Mesendoderm (in vitro differentiated cells): ENCODE results near the gene IMPACT.

ENCODE experiments used
- DNase-seq: peaks from one replicate; pipeline ENCODE4 v3.0.0; 2013
- H2AK5ac ChIP-seq: 2 replicates; pipeline ENCODE4 v1.6.1; 2013; ENCODE audit warnings: low read length, inconsistent platforms
- H2BK120ac ChIP-seq: 2 replicates; pipeline ENCODE4 v1.6.1; 2013; ENCODE audit warnings: low read depth, mild to moderate bottlenecking, low read length, moderate library complexity, mixed read lengths
- H2BK15ac ChIP-seq: replicated peaks from 2 replicates; pipeline ENCODE4 v1.6.1; 2013; ENCODE audit warnings: low read depth, mild to moderate bottlenecking, moderate library complexity
- H2BK5ac ChIP-seq: 2 replicates; pipeline ENCODE4 v1.6.1; 2013; ENCODE audit warnings: low read length, inconsistent platforms
- H3K18ac ChIP-seq: 2 replicates; pipeline ENCODE4 v1.6.1; 2013; ENCODE audit warnings: mild to moderate bottlenecking, low read length, mixed read lengths
- H3K23ac ChIP-seq: one replicate; pipeline ENCODE4 v1.6.1; 2013; ENCODE audit warnings: low read length
- H3K27ac ChIP-seq: 2 replicates; pipeline ENCODE4 v1.5.1; 2013; ENCODE audit warnings: low read depth, mild to moderate bottlenecking, inconsistent platforms, low read length, moderate library complexity
- H3K27me3 ChIP-seq: 2 replicates; pipeline ENCODE4 v1.6.1; 2013; ENCODE audit warnings: low read length, control low read depth, mild to moderate bottlenecking, inconsistent platforms; ENCODE audit not compliant: insufficient read depth, poor library complexity
- H3K36me3 ChIP-seq: 2 replicates; pipeline ENCODE4 v1.6.1; 2013; ENCODE audit warnings: low read length, inconsistent platforms; ENCODE audit not compliant: control insufficient read depth, insufficient read depth
- H3K4ac ChIP-seq: one replicate; pipeline ENCODE4 v1.6.1; 2013; ENCODE audit warnings: low read depth, mild to moderate bottlenecking, low read length, moderate library complexity
- H3K4me1 ChIP-seq: 2 replicates; pipeline ENCODE4 v1.6.1; 2013; ENCODE audit warnings: low read depth, low read length, inconsistent platforms; ENCODE audit not compliant: control insufficient read depth
- H3K4me2 ChIP-seq: 2 replicates; pipeline ENCODE4 v1.6.1; 2013; ENCODE audit warnings: low read length
- H3K4me3 ChIP-seq: 2 replicates; pipeline ENCODE4 v1.5.1; 2013; ENCODE audit warnings: mild to moderate bottlenecking, low read length
- H3K56ac ChIP-seq: one replicate; pipeline ENCODE4 v1.6.1; 2013; ENCODE audit warnings: low read length
- H3K79me1 ChIP-seq: 2 replicates; pipeline ENCODE4 v1.6.1; 2013; ENCODE audit warnings: low read length, inconsistent platforms
- H3K79me2 ChIP-seq: 2 replicates; pipeline ENCODE4 v1.6.1; 2013; ENCODE audit warnings: mild to moderate bottlenecking, low read length; ENCODE audit not compliant: control insufficient read depth, insufficient read depth
- H3K9ac ChIP-seq: 2 replicates; pipeline ENCODE4 v1.6.1; 2013; ENCODE audit warnings: low read length, inconsistent platforms
- H4K5ac ChIP-seq: one replicate; pipeline ENCODE4 v1.6.1; 2013; ENCODE audit warnings: low read length
- H4K8ac ChIP-seq: one replicate; pipeline ENCODE4 v1.6.1; 2013; ENCODE audit warnings: low read depth, mild to moderate bottlenecking, control low read depth, low read length, moderate library complexity
- WGBS: extraction: QIAGEN DNeasy Blood & Tissue Kit; methylation state at CpG from one replicate; pipeline ENCODE4 v1.1.7; 2013; ENCODE audit warnings: low lambda C conversion rate, missing lambda C conversion rate; ENCODE audit not compliant: insufficient coverage; ENCODE audit errors: extremely low coverage; 5-methylcytosine and 5-hydroxymethylcytosine counted together

Gene IMPACT

GRCh38 chr18:24413148-24413547, 13.3 kb upstream of the IMPACT start:
- Histone ChIP-seq H3K4me1 (no peaks in the 10 kb centered on the region), H3K56ac (no peak overlapping the region), H2BK120ac (no peak overlapping the region), H3K4me2 (no peak overlapping the region), H3K23ac (no peak overlapping the region), H2AK5ac (no peak overlapping the region), H2BK15ac (no peak overlapping the region), H3K9ac (no peak overlapping the region), H3K4me3 (no peak overlapping the region), H3K27me3 (no peaks in the 10 kb centered on the region), H4K8ac (no peak overlapping the region), H3K79me1 (no peaks in the 10 kb centered on the region), H3K27ac (no peak overlapping the region), H3K79me2 (no peaks in the 10 kb centered on the region), H4K5ac (no peak overlapping the region), H2BK5ac (no peak overlapping the region), H3K36me3 (no peaks in the 10 kb centered on the region), H3K4ac (no peak overlapping the region), H3K18ac (no peak overlapping the region)
- peak; percentile 65 for DNase-seq
- WGBS: no CpG with 5 or more reads among the region's 2 CpGs

DNA sequence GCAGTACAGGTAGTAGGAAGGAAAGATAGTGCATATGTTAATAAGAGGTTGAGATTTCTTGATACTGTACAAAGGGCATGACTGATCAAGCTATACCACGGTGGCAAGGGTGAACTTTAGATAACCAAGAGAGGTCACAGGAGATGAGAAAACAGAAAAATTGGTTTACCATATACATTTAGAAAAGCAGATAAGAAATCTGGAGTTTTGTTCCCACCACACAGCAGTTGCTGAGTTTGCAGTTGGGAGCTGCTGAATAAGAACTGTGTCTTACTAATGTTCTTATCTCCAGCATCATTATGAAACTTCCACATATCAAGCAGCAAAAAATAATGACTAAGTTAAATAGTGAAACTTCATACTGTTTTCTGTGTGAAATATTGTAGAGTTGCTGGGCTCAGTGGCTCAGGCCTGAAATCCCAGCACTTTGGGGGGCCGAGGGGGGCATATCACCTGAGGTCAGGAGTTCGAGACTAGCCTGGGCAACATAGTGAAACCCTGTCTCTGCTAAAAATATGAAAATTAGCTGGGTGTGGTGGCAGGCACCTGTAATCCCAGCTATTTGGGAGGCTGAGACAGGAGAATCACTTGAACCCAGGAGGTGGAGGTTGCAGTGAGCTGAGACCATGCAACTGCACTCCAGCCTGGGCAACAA, 12.0 kb upstream of the IMPACT start:
- Histone ChIP-seq H2BK120ac (no peak overlapping the region), H2AK5ac (no peak overlapping the region)
- WGBS: no CpG with 5 or more reads among the region's 3 CpGs

GRCh38 chr18:24417480-24417879, 9.0 kb upstream of the IMPACT start:
- H3K4me2 ChIP-seq: no peak overlapping the region
- no peak overlapping the region for H4K5ac ChIP-seq
- H2BK15ac ChIP-seq: no peak overlapping the region
- no peak overlapping the region for H3K4ac ChIP-seq
- no peak overlapping the region for H3K27ac ChIP-seq
- H3K79me1 ChIP-seq: no peaks in the 10 kb centered on the region
- no peaks in the 10 kb centered on the region for H3K79me2 ChIP-seq
- H3K27me3 ChIP-seq: no peaks in the 10 kb centered on the region
- no peak overlapping the region for H2BK5ac ChIP-seq
- no peak overlapping the region for H3K9ac ChIP-seq
- H3K4me1 ChIP-seq: no peaks in the 10 kb centered on the region
- no peak overlapping the region for H2BK120ac ChIP-seq
- no peaks in the 10 kb centered on the region for H3K36me3 ChIP-seq
- H3K23ac ChIP-seq: no peak overlapping the region
- DNase-seq: no peak
- no peak overlapping the region for H2AK5ac ChIP-seq
- no peak overlapping the region for H4K8ac ChIP-seq
- H3K18ac ChIP-seq: no peak overlapping the region
- no peak overlapping the region for H3K56ac ChIP-seq
- WGBS: no CpG with 5 or more reads among the region's 3 CpGs
- H3K4me3 ChIP-seq: no peak overlapping the region

More for the DNA sequence above, 12.0 kb upstream of the IMPACT start:
- H3K79me2 ChIP-seq: no peaks in the 10 kb centered on the region
- H3K56ac ChIP-seq: no peak overlapping the region
- H2BK15ac ChIP-seq: no peak overlapping the region
- no peak overlapping the region for H3K27ac ChIP-seq
- H2BK5ac ChIP-seq: no peak overlapping the region
- H4K5ac ChIP-seq: no peak overlapping the region
- no peaks in the 10 kb centered on the region for H3K27me3 ChIP-seq
- H3K4me2 ChIP-seq: no peak overlapping the region
- H3K23ac ChIP-seq: no peak overlapping the region
- no peak overlapping the region for H3K4ac ChIP-seq
- H3K36me3 ChIP-seq: no peaks in the 10 kb centered on the region
- no peak overlapping the region for H4K8ac ChIP-seq
- no peak overlapping the region for H3K18ac ChIP-seq
- H3K4me1 ChIP-seq: no peaks in the 10 kb centered on the region
- no peaks in the 10 kb centered on the region for H3K79me1 ChIP-seq
- DNase-seq: no peak
- H3K4me3 ChIP-seq: no peak overlapping the region
- no peak overlapping the region for H3K9ac ChIP-seq

- Histone ChIP-seq H3K4ac (no peak overlapping the region), H2BK15ac (no peak overlapping the region), H2AK5ac (no peak overlapping the region), H3K27ac (no peak overlapping the region), H4K8ac (no peak overlapping the region), H3K18ac (no peak overlapping the region), H3K4me2 (no peak overlapping the region), H4K5ac (no peak overlapping the region), H3K27me3 (no peaks in the 10 kb centered on the region), H2BK120ac (no peak overlapping the region), H3K9ac (no peak overlapping the region), H3K4me1 (no peaks in the 10 kb centered on the region), H3K23ac (no peak overlapping the region), H2BK5ac (no peak overlapping the region), H3K56ac (no peak overlapping the region), H3K36me3 (no peaks in the 10 kb centered on the region), H3K79me2 (no peaks in the 10 kb centered on the region), H3K79me1 (no peaks in the 10 kb centered on the region), H3K4me3 (no peak overlapping the region)
- DNase-seq: no peak
- no CpG with 5 or more reads among the region's 4 CpGs for WGBS
Measured at GRCh38 chr18:24420551-24420950, 5.9 kb upstream of the IMPACT start.

- Histone ChIP-seq H2BK15ac (no peak overlapping the region), H3K4me2 (no peak overlapping the region), H2BK5ac (no peak overlapping the region), H3K79me1 (no peaks in the 10 kb centered on the region), H3K27me3 (no peaks in the 10 kb centered on the region), H4K8ac (no peak overlapping the region), H2BK120ac (no peak overlapping the region), H3K4ac (no peak overlapping the region), H4K5ac (no peak overlapping the region), H3K27ac (no peak overlapping the region), H3K79me2 (no peaks in the 10 kb centered on the region), H2AK5ac (no peak overlapping the region), H3K36me3 (no peaks in the 10 kb centered on the region), H3K18ac (no peak overlapping the region), H3K4me3 (no peak overlapping the region), H3K56ac (no peak overlapping the region), H3K23ac (no peak overlapping the region), H3K4me1 (no peaks in the 10 kb centered on the region), H3K9ac (no peak overlapping the region)
- no CpG with 5 or more reads among the region's 1 CpG for WGBS
- DNase-seq: no peak
Measured at GRCh38 chr18:24421831-24422230, 4.6 kb upstream of the IMPACT start.

DNA sequence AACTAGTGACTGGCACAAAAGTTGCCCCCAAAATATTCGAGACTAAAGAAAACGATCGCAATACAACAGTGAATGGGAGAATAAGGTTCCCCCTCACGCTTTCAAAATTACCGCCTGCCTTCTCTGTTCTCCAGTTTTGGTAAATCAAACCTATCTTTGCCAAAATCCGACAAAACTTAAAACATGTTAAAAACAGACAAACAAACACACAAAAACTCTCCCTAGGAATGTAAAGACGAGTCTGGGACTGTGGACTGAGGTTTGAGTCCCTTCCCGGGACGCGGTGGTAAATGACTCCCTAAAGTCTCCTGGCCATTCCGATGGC, 435 bp upstream of the IMPACT start:
- Histone ChIP-seq H3K18ac (peak overlapping the region; percentile 75), H3K9ac (peak overlapping the region; percentile 83), H3K4me1 (no peaks in the 10 kb centered on the region), H2BK15ac (no peak overlapping the region), H3K56ac (peak overlapping the region; percentile 92), H2AK5ac (no peak overlapping the region), H3K23ac (no peak overlapping the region), H3K36me3 (no peaks in the 10 kb centered on the region), H3K79me1 (peaks cover 2% of the 10 kb centered on the region), H3K27ac (peak overlapping the region; percentile 91), H3K79me2 (no peaks in the 10 kb centered on the region), H3K4ac (no peak overlapping the region), H2BK5ac (no peak overlapping the region), H3K4me2 (peak overlapping the region; percentile 57), H3K4me3 (peak overlapping the region; percentile 54), H4K8ac (peak overlapping the region; percentile 100), H3K27me3 (no peaks in the 10 kb centered on the region), H2BK120ac (no peak overlapping the region), H4K5ac (peak overlapping the region; percentile 85)
- no peak for DNase-seq
- WGBS: no CpG with 5 or more reads among the region's 11 CpGs
